Keratinocyte (primary cell): ENCODE data around the gene LRRC19.

Experiments used
- CTCF ChIP-seq, 3 experiments: IDR thresholded peaks in 1 of 3; conservative IDR thresholded peaks in 1 of 3; optimal IDR thresholded peaks in 1 of 3; 2 replicates in 2 of 3; 3 replicates in 1 of 3; pipeline versions ENCODE3 to v1.5.1; 2011; ENCODE audit warnings: low read length in 3 of 3, mild to moderate bottlenecking in 3 of 3, moderate library complexity in 2 of 3, control low read depth in 1 of 3, inconsistent platforms in 1 of 3; ENCODE audit not compliant: insufficient read depth in 2 of 3; ENCODE audit errors: extremely low read depth in 1 of 3
- EZH2 ChIP-seq: IDR thresholded peaks from one replicate; pipeline ENCODE4 v1.6.1; 2012; ENCODE audit warnings: inconsistent platforms, mild to moderate bottlenecking, low read length, moderate library complexity

GRCh38 chr9:26950521-26950920 lies 55.0 kb downstream of the LRRC19 start:
- no peak for TF ChIP-seq CTCF (optimal IDR thresholded peaks at IDR 0.05 in 1 of 3, IDR thresholded peaks at IDR 0.05 in 1 of 3, conservative IDR thresholded peaks at IDR 0.05 in 1 of 3; ENCODE audit: extremely low read depth in 1 of 3, insufficient read depth in 2 of 3, low read length in 3 of 3)
- TF ChIP-seq EZH2 = no peak
